HCT116 (cell line): ENCODE data around the gene EVI5L.

Experiments
- ATF3 ChIP-seq: IDR thresholded peaks from 2 replicates; pipeline ENCODE4 v1.6.1; 2012
- CTCF ChIP-seq, 3 experiments: fragments of 200-600 bp in 1 of 3; sonication (generic) in 1 of 3; IDR thresholded peaks in 2 of 3; conservative IDR thresholded peaks in 1 of 3; 2 replicates each; pipeline ENCODE4 v1.5.1; 2012 to 2017; ENCODE audit warnings: low read depth in 2 of 3, low read length in 2 of 3, antibody characterized with exemption in 1 of 3, borderline replicate concordance in 1 of 3, control low read depth in 1 of 3, mild to moderate bottlenecking in 1 of 3, mixed read lengths in 1 of 3, mixed run types in 1 of 3, moderate library complexity in 1 of 3; ENCODE audit not compliant: insufficient read depth in 1 of 3
- EZH2 ChIP-seq: fragments of 200-600 bp; sonication (generic); IDR thresholded peaks from 2 replicates; pipeline ENCODE4 v1.6.1; 2017; ENCODE audit warnings: antibody characterized with exemption, mixed run types
- POLR2A ChIP-seq: IDR thresholded peaks from 2 replicates; pipeline ENCODE4 v1.7.0; 2011; ENCODE audit warnings: borderline replicate concordance; ENCODE audit not compliant: insufficient read depth, insufficient read length; ENCODE audit errors: extremely low read depth
- POLR2AphosphoS5 ChIP-seq: IDR thresholded peaks from 2 replicates; pipeline ENCODE4 v1.6.1; 2011; ENCODE audit warnings: mild to moderate bottlenecking, low read depth, low read length, moderate library complexity
- SP1 ChIP-seq: IDR thresholded peaks from 2 replicates; pipeline ENCODE4 v1.6.1; 2012; ENCODE audit warnings: low read depth
- SRF ChIP-seq: IDR thresholded peaks from 2 replicates; pipeline ENCODE4 v1.6.1; 2012; ENCODE audit warnings: low read depth
- TCF7L2 ChIP-seq: IDR thresholded peaks from 2 replicates; pipeline ENCODE4 v1.7.0; 2011; ENCODE audit warnings: borderline replicate concordance, inconsistent platforms; ENCODE audit not compliant: insufficient read depth, insufficient read length; ENCODE audit errors: extremely low read depth
- YY1 ChIP-seq: IDR thresholded peaks from 2 replicates; pipeline ENCODE4 v1.6.1; 2011; ENCODE audit warnings: low read length, low read depth, moderate library complexity, mild to moderate bottlenecking; ENCODE audit not compliant: insufficient replicate concordance; ENCODE audit errors: extremely low read depth

- TF ChIP-seq TCF7L2 (no peak), POLR2A (peak; percentile 49), SRF (no peak), POLR2AphosphoS5 (peak; percentile 58), YY1 (no peak), ATF3 (no peak), EZH2 (no peak), CTCF (IDR thresholded peaks at IDR 0.05 in 2 of 3, conservative IDR thresholded peaks at IDR 0.05 in 1 of 3; ENCODE audit: borderline replicate concordance in 1 of 3, insufficient read depth in 1 of 3, low read depth in 2 of 3, low read length in 2 of 3) (no peak), SP1 (peak; percentile 29)
Observed at GRCh38 chr19:7833225-7834099, 3.4 kb downstream of the EVI5L start.
